Osteoblast (primary cell): ENCODE data around the gene NAPA. TPM values are rescaled to one million over a fixed set of nuclear protein-coding genes. Genes with fewer than 3 reads are reported as not detected.

Experiments
- DNase-seq: peaks from one replicate; pipeline ENCODE4 v3.0.0; 2011; ENCODE audit warnings: low spot score, mixed read lengths; ENCODE audit not compliant: insufficient read length; ENCODE audit errors: missing footprints
- H2AFZ ChIP-seq: 2 replicates; pipeline ENCODE4 v1.6.0; 2011; ENCODE audit warnings: mild to moderate bottlenecking, low read length
- H3K27ac ChIP-seq: 2 replicates; pipeline ENCODE4 v1.5.1; 2011; ENCODE audit warnings: mild to moderate bottlenecking, low read depth, low read length, moderate library complexity
- H3K27me3 ChIP-seq: 2 replicates; pipeline ENCODE4 v1.6.0; 2012; ENCODE audit warnings: mild to moderate bottlenecking, control low read depth, inconsistent platforms, low read length, moderate library complexity; ENCODE audit not compliant: insufficient read depth
- H3K36me3 ChIP-seq: 2 replicates; pipeline ENCODE4 v1.5.1; 2011; ENCODE audit warnings: mild to moderate bottlenecking, low read length, control low read depth, moderate library complexity; ENCODE audit not compliant: insufficient read depth
- H3K4me1 ChIP-seq: 2 replicates; pipeline ENCODE4 v1.5.1; 2011; ENCODE audit warnings: mild to moderate bottlenecking, low read length, control low read depth, moderate library complexity; ENCODE audit not compliant: insufficient read depth
- H3K4me2 ChIP-seq: 2 replicates; pipeline ENCODE4 v1.6.0; 2011; ENCODE audit warnings: mild to moderate bottlenecking, low read length; ENCODE audit not compliant: insufficient read depth
- H3K4me3 ChIP-seq: fragments of 200-600 bp; sonication (generic); 3 replicates; pipeline ENCODE4 v1.5.1; 2012; ENCODE audit warnings: mild to moderate bottlenecking, low read length, inconsistent platforms; ENCODE audit not compliant: insufficient read depth
- H3K79me2 ChIP-seq: 2 replicates; pipeline ENCODE4 v1.6.0; 2012; ENCODE audit warnings: mild to moderate bottlenecking, low read length, control low read depth, inconsistent platforms; ENCODE audit not compliant: insufficient read depth
- H3K9me3 ChIP-seq: 2 replicates; pipeline ENCODE4 v1.5.1; 2011; ENCODE audit warnings: low read depth, low read length, control low read depth
- H4K20me1 ChIP-seq: 2 replicates; pipeline ENCODE4 v1.6.0; 2012; ENCODE audit warnings: mild to moderate bottlenecking, low read length, control low read depth; ENCODE audit not compliant: insufficient read depth
- total RNA-seq: library from RNA; depleted of rRNA; stranded (reverse); fragments of >200 nt; gene quantifications from 2 replicates; pipeline ENCODE4 v1.2.3, GENCODE V29; 2012
- TF ChIP-seq, protein P1 (sequence below): IDR thresholded peaks from 2 replicates; pipeline ENCODE4 v1.5.1; 2011; ENCODE audit warnings: mild to moderate bottlenecking, low read depth, low read length, moderate library complexity; ENCODE audit errors: extremely low read depth

Gene NAPA
- total RNA-seq, 1 donor = 95.9 TPM

DNA sequence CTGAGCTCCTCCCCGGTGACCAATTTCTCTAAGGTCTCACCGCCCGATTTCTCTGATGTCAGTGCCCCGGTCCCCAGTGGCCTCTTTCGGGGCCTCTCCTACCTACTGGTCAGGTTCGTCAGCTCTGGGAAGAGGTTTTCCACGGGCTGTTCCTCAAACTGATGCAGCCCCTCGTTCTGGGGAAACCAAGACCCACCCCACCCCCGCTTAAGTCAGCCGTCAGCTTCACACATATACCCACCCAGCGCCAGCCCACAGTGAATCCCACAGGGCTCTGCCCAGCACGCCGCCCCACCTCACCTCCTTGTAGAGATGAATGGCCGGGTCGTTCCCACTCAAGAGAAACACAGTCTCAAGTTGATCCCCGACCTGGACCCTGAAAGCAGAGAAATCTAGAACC is 34.2 kb downstream of the NAPA start:
- Histone ChIP-seq H3K4me1 (peaks cover 4% of the 10 kb centered on the region), H4K20me1 (no peaks in the 10 kb centered on the region), H2AFZ (no peak overlapping the region), H3K27me3 (no peaks in the 10 kb centered on the region), H3K36me3 (peaks cover 5% of the 10 kb centered on the region), H3K27ac (no peak overlapping the region), H3K4me3 (no peak overlapping the region), H3K79me2 (no peaks in the 10 kb centered on the region), H3K4me2 (no peak overlapping the region), H3K9me3 (no peaks in the 10 kb centered on the region)
- DNase-seq = no peak
- TF ChIP-seq, protein P1, sequence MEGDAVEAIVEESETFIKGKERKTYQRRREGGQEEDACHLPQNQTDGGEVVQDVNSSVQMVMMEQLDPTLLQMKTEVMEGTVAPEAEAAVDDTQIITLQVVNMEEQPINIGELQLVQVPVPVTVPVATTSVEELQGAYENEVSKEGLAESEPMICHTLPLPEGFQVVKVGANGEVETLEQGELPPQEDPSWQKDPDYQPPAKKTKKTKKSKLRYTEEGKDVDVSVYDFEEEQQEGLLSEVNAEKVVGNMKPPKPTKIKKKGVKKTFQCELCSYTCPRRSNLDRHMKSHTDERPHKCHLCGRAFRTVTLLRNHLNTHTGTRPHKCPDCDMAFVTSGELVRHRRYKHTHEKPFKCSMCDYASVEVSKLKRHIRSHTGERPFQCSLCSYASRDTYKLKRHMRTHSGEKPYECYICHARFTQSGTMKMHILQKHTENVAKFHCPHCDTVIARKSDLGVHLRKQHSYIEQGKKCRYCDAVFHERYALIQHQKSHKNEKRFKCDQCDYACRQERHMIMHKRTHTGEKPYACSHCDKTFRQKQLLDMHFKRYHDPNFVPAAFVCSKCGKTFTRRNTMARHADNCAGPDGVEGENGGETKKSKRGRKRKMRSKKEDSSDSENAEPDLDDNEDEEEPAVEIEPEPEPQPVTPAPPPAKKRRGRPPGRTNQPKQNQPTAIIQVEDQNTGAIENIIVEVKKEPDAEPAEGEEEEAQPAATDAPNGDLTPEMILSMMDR = no peak

DNA sequence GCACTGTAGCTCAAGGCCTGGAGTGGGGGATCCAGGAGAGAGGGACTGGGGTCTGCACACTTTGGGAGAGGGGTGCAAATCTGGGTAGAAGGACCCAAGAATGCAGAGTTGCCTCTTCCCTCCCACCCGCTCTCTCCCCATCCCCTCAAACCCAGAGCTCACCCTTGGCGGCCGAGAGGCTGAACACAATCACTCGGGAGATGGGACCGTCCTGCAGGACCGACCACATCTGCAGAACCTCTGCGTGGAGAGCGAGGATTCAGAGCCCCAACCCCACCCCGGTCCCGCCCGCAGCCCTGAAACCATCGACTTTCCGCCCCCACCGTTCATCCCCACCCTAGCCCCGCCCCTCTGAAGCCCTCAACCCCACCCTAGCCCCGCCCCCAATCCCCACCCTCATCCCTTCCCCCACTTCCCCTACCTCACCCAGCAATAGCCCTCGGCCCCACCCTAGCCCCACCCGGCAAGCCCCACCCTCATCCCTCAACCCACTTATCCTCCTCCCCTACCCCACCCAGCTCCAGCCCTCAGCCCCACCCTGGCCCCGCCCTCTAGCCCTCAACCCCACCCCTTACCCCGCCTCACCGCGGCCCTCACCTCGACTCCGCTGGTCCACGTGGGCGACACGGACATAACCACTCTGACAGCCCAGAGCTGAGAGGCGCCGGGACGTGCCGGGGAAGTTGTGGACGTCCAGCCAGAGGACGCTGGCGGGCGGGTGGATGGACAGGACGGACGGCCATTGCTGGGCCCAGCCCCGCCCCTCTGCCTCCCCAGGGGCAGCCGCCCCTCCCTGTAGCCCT is 35.0 kb downstream of the NAPA start:
- H4K20me1 ChIP-seq = no peaks in the 10 kb centered on the region
- H3K79me2 ChIP-seq = no peaks in the 10 kb centered on the region
- H3K27me3 ChIP-seq = no peaks in the 10 kb centered on the region
- peak; percentile 84 for DNase-seq
- H3K27ac ChIP-seq = no peak overlapping the region
- no peak overlapping the region for H3K4me3 ChIP-seq
- H3K4me1 ChIP-seq = peaks cover 4% of the 10 kb centered on the region
- H3K4me2 ChIP-seq = no peak overlapping the region
- H2AFZ ChIP-seq = no peak overlapping the region
- no peaks in the 10 kb centered on the region for H3K9me3 ChIP-seq
- TF ChIP-seq, protein P1 = no peak
- no peaks in the 10 kb centered on the region for H3K36me3 ChIP-seq

DNA sequence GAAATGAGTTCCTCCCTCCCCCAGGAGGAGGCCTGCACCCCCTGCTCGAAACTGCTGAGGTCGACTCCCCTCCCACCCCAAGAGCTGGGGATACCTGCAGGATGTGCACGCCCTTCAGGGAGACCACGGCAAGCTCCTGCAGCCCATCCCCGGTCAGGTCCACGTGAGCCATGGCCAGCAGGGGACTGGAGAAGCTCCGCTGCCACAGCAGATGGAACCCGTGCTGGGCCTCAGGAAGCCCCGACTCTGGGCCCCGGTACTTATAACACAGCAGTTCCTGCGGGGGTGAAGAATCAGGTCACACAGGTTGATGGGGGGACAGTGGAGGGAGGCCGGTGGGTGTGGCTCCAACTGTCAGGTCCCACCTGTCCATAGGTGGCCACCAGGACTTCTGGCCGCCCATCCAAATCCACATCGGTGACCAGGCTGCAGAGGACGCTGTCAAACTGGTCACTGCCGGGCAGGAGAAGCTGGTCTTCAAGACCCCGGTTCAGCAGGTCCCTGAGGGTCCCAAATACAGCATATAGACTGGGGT is 38.4 kb downstream of the NAPA start:
- Histone ChIP-seq H4K20me1 (no peaks in the 10 kb centered on the region), H3K36me3 (no peaks in the 10 kb centered on the region), H3K4me3 (no peak overlapping the region), H3K27me3 (peaks cover 2% of the 10 kb centered on the region), H3K9me3 (no peaks in the 10 kb centered on the region), H3K27ac (no peak overlapping the region), H2AFZ (no peak overlapping the region), H3K4me1 (peaks cover 4% of the 10 kb centered on the region), H3K4me2 (no peak overlapping the region), H3K79me2 (no peaks in the 10 kb centered on the region)
- DNase-seq = no peak
- TF ChIP-seq, protein P1 = no peak

DNA sequence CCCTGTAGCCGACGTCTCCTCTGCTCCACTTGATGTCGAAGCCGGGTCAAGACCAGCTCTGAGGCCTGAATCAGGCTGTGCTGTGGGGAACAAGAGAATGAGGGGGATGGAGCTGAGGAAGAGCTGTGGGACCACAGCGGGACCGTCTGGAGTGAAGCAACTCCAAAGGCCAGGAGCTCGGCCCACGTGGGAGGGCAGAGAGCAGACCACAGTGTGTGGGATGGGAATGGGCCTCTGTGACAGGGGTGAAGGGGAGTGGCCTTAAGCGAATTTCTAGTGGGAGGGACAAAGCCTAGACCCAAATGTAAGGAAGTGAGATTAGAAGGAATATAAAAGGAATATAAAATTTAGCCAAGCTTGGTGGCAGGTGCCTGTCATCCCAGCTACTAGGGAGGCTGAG is 39.4 kb downstream of the NAPA start:
- no peaks in the 10 kb centered on the region for H3K36me3 ChIP-seq
- no peaks in the 10 kb centered on the region for H3K9me3 ChIP-seq
- H2AFZ ChIP-seq = no peak overlapping the region
- H3K27ac ChIP-seq = no peak overlapping the region
- H3K4me1 ChIP-seq = peaks cover 4% of the 10 kb centered on the region
- H3K4me3 ChIP-seq = no peak overlapping the region
- TF ChIP-seq, protein P1 = no peak
- H3K4me2 ChIP-seq = no peak overlapping the region
- H3K27me3 ChIP-seq = peaks cover 13% of the 10 kb centered on the region
- H3K79me2 ChIP-seq = no peaks in the 10 kb centered on the region
- DNase-seq = no peak
- no peaks in the 10 kb centered on the region for H4K20me1 ChIP-seq
